A673 (cell line): ENCODE data around the gene CCDC106. TPM values are rescaled to one million over a fixed set of nuclear protein-coding genes. Genes with fewer than 3 reads are reported as not detected.

ENCODE experiments used
- BruUV-seq: library from RNA; stranded (reverse); fragments of 400-500 nt; replicated peaks from 2 replicates; lab custom pipeline; 2021; lab: Mats Ljungman, UMichigan
- CTCF ChIA-PET: fragments of 300-600 bp; sonication (Branson Sonifier 250); formaldehyde crosslinking; loops from one replicate; lab custom pipeline; 2022; ENCODE audit warnings: antibody characterized with exemption; lab: Charles Lee
- POLR2A ChIA-PET: fragments of 300-600 bp; sonication (Branson Sonifier 250); formaldehyde crosslinking; loops from one replicate; lab custom pipeline; 2022; ENCODE audit warnings: antibody characterized with exemption; ENCODE audit not compliant: low non-redundant PET; lab: Charles Lee
- DNase-seq: peaks from one replicate; pipeline ENCODE4 v3.0.0-alpha.2; 2015; ENCODE audit warnings: low spot score
- H3K27ac ChIP-seq: fragments of 200-600 bp; sonication (generic); 2 replicates; pipeline ENCODE4 v1.5.1; 2016; ENCODE audit warnings: mixed run types, low read depth, mild to moderate bottlenecking, mixed read lengths, antibody characterized with exemption, low read length; ENCODE audit not compliant: poor library complexity, severe bottlenecking
- H3K27me3 ChIP-seq: fragments of 200-600 bp; sonication (generic); replicated peaks from 2 replicates; pipeline ENCODE4 v1.6.1; 2017; ENCODE audit warnings: mixed run types, low read depth, mild to moderate bottlenecking, mixed read lengths, antibody characterized with exemption, low read length; ENCODE audit not compliant: insufficient read depth, poor library complexity
- H3K36me3 ChIP-seq: fragments of 200-600 bp; sonication (generic); 2 replicates; pipeline ENCODE4 v1.6.1; 2016; ENCODE audit warnings: mixed run types, mild to moderate bottlenecking, mixed read lengths, antibody characterized with exemption, low read length; ENCODE audit not compliant: insufficient read depth, poor library complexity, severe bottlenecking
- H3K4me1 ChIP-seq: fragments of 200-600 bp; sonication (generic); 2 replicates; pipeline ENCODE4 v1.6.1; 2017; ENCODE audit warnings: mixed run types, mild to moderate bottlenecking, mixed read lengths, antibody characterized with exemption, low read length; ENCODE audit not compliant: insufficient read depth, poor library complexity, severe bottlenecking
- H3K4me3 ChIP-seq: fragments of 200-600 bp; sonication (generic); 2 replicates; pipeline ENCODE4 v1.5.1; 2016; ENCODE audit warnings: low read depth, mixed run types, mild to moderate bottlenecking, mixed read lengths, low read length; ENCODE audit not compliant: poor library complexity, severe bottlenecking
- H3K9me3 ChIP-seq: fragments of 200-600 bp; sonication (generic); 2 replicates; pipeline ENCODE4 v1.6.1; 2016; ENCODE audit warnings: mixed run types, low read depth, mild to moderate bottlenecking, mixed read lengths, antibody characterized with exemption, low read length; ENCODE audit not compliant: poor library complexity, severe bottlenecking
- EZH2 ChIP-seq: fragments of 200-600 bp; sonication (generic); IDR thresholded peaks from 2 replicates; pipeline ENCODE4 v1.6.1; 2017; ENCODE audit warnings: borderline replicate concordance, low read depth, mild to moderate bottlenecking, mixed read lengths, antibody characterized with exemption, low read length; ENCODE audit not compliant: poor library complexity, severe bottlenecking
- intact Hi-C: fragments of 100-400 bp; cut with micrococcal nuclease; formaldehyde crosslinking; loops from one replicate; pipeline ENCODE4 v1.10.0; 2022; ENCODE audit not compliant: unreplicated experiment
- total RNA-seq: library from RNA; stranded (reverse); gene quantifications from 2 replicates; pipeline ENCODE4 v1.2.3, GENCODE V29; 2021
- TF ChIP-seq, protein P1 (sequence below): fragments of 300-800, 200-600 bp; sonication (generic); conservative IDR thresholded peaks from 2 replicates; pipeline ENCODE4 v1.5.1; 2017; ENCODE audit warnings: low read depth, mild to moderate bottlenecking, antibody characterized with exemption, low read length, moderate library complexity, mixed read lengths

CCDC106 gene
- total RNA-seq, 1 experiment from 2014 or later: 41.5 TPM

- ChIA-PET CTCF (no interaction called here), POLR2A (no interaction called here)
- Histone ChIP-seq H3K4me3 (no peak overlapping the region), H3K27ac (no peak overlapping the region), H3K27me3 (no peaks in the 10 kb centered on the region), H3K36me3 (peaks cover 61% of the 10 kb centered on the region), H3K4me1 (peaks cover 18% of the 10 kb centered on the region), H3K9me3 (no peaks in the 10 kb centered on the region)
- BruUV-seq: no TSS peak
- no peak for DNase-seq
- intact Hi-C loops: no loop called here
- no peak for TF ChIP-seq EZH2
- TF ChIP-seq, protein P1, sequence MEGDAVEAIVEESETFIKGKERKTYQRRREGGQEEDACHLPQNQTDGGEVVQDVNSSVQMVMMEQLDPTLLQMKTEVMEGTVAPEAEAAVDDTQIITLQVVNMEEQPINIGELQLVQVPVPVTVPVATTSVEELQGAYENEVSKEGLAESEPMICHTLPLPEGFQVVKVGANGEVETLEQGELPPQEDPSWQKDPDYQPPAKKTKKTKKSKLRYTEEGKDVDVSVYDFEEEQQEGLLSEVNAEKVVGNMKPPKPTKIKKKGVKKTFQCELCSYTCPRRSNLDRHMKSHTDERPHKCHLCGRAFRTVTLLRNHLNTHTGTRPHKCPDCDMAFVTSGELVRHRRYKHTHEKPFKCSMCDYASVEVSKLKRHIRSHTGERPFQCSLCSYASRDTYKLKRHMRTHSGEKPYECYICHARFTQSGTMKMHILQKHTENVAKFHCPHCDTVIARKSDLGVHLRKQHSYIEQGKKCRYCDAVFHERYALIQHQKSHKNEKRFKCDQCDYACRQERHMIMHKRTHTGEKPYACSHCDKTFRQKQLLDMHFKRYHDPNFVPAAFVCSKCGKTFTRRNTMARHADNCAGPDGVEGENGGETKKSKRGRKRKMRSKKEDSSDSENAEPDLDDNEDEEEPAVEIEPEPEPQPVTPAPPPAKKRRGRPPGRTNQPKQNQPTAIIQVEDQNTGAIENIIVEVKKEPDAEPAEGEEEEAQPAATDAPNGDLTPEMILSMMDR: no peak
These were observed 11.8 kb downstream of the CCDC106 start for GRCh38 chr19:55659822-55660221.

- TF ChIP-seq, protein P1: no peak
- no peak for TF ChIP-seq EZH2
- no peak overlapping the region for H3K27ac ChIP-seq
- H3K9me3 ChIP-seq: no peaks in the 10 kb centered on the region
- no peak overlapping the region for H3K4me3 ChIP-seq
- POLR2A ChIA-PET: no interaction called here
- no peak for DNase-seq
- H3K27me3 ChIP-seq: no peaks in the 10 kb centered on the region
- no TSS peak for BruUV-seq
- H3K4me1 ChIP-seq: peaks cover 18% of the 10 kb centered on the region
- CTCF ChIA-PET: no interaction called here
- intact Hi-C loops: no loop called here
- H3K36me3 ChIP-seq: peaks cover 64% of the 10 kb centered on the region
These were observed 12.4 kb downstream of the CCDC106 start for GRCh38 chr19:55660404-55660803.

DNA sequence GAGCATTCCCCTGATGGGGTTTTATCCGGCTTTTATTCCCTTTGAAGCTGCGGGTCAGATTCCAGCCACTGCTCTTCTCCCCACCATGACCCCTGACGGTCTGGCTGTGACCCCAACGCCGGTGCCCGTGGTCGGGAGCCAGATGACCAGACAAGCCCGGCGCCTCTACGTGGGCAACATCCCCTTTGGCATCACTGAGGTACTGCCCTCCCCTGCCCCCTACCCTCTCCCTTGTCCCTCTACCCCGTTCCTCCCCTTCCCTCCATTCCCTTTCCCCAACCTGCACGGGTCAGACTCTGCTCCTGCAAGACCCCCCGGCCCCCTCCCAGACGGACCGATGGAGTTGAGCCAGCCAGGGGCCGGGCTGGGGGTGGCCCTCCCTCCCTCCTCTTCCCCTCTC is 13.0 kb downstream of the CCDC106 start:
- POLR2A ChIA-PET: no interaction called here
- no peak for DNase-seq
- H3K27ac ChIP-seq: no peak overlapping the region
- H3K36me3 ChIP-seq: peaks cover 63% of the 10 kb centered on the region
- CTCF ChIA-PET: no interaction called here
- no peaks in the 10 kb centered on the region for H3K9me3 ChIP-seq
- peaks cover 18% of the 10 kb centered on the region for H3K4me1 ChIP-seq
- H3K4me3 ChIP-seq: no peak overlapping the region
- no peak for TF ChIP-seq EZH2
- H3K27me3 ChIP-seq: no peaks in the 10 kb centered on the region
- BruUV-seq: no TSS peak
- intact Hi-C loops: no loop called here

DNA sequence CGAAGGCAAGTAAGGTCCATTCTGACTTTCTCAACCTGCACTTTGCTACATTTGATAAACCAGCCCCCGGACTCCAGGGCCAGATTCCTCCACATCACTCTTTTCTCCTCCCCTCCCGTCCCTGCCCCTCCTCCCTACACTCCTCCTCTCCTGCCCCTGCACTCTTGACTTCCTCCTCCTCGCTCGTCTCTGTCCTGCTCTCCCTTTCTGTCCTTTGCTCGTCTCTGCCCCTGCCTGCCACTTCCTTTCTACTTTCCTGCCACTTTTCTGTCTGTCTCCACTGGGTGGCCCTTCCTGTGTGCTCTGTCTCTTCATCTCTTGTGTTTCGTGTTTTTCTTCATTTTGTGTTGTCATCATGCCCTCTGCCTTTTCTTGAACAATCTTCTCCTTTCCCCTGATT is 13.8 kb downstream of the CCDC106 start:
- H3K36me3 ChIP-seq: peaks cover 71% of the 10 kb centered on the region
- BruUV-seq: no TSS peak
- POLR2A ChIA-PET: no interaction called here

More for the DNA sequence above, 13.8 kb downstream of the CCDC106 start:
- TF ChIP-seq EZH2: no peak
- TF ChIP-seq, protein P1: no peak
- intact Hi-C loops: no loop called here
- Histone ChIP-seq H3K9me3 (no peaks in the 10 kb centered on the region), H3K27ac (no peak overlapping the region), H3K27me3 (no peaks in the 10 kb centered on the region), H3K4me3 (no peak overlapping the region), H3K4me1 (peaks cover 18% of the 10 kb centered on the region)
- CTCF ChIA-PET: no interaction called here
- no peak for DNase-seq
